GM23338 (cell line): ENCODE data around the gene SUOX.

ENCODE experiments used
- EZH2 ChIP-seq: fragments of 200-600 bp; sonication (generic); IDR thresholded peaks from one replicate; pipeline ENCODE4 v1.8.0; 2017; ENCODE audit warnings: antibody characterized with exemption, mild to moderate bottlenecking, low read depth; ENCODE audit not compliant: unreplicated experiment
- EZH2phosphoT487 ChIP-seq: fragments of 200-600 bp; sonication (generic); IDR thresholded peaks from one replicate; pipeline ENCODE4 v1.8.1; 2018; ENCODE audit warnings: antibody characterized with exemption; ENCODE audit not compliant: unreplicated experiment
- TF ChIP-seq, protein P1 (sequence below), 2 experiments: fragments of 200-600 bp in 1 of 2; sonication (generic) in 1 of 2; conservative IDR thresholded peaks; 2 replicates each; pipeline versions ENCODE4 v1.5.1 to v1.6.1; 2016 to 2017; ENCODE audit warnings: antibody characterized with exemption in 2 of 2, low read depth in 2 of 2, mild to moderate bottlenecking in 2 of 2, moderate library complexity in 1 of 2

GRCh38 chr12:55984861-55985260, 12.2 kb upstream of the SUOX start:
- TF ChIP-seq, protein P1, sequence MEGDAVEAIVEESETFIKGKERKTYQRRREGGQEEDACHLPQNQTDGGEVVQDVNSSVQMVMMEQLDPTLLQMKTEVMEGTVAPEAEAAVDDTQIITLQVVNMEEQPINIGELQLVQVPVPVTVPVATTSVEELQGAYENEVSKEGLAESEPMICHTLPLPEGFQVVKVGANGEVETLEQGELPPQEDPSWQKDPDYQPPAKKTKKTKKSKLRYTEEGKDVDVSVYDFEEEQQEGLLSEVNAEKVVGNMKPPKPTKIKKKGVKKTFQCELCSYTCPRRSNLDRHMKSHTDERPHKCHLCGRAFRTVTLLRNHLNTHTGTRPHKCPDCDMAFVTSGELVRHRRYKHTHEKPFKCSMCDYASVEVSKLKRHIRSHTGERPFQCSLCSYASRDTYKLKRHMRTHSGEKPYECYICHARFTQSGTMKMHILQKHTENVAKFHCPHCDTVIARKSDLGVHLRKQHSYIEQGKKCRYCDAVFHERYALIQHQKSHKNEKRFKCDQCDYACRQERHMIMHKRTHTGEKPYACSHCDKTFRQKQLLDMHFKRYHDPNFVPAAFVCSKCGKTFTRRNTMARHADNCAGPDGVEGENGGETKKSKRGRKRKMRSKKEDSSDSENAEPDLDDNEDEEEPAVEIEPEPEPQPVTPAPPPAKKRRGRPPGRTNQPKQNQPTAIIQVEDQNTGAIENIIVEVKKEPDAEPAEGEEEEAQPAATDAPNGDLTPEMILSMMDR (conservative IDR thresholded peaks at IDR 0.05; ENCODE audit: low read depth in 2 of 2), result no peak
- no peak for TF ChIP-seq EZH2phosphoT487
- no peak for TF ChIP-seq EZH2
